Cardiac fibroblast (primary cell): Measurements from ENCODE around the gene SPATA7.

ENCODE experiments used
- DNase-seq, 2 donors: peaks; one replicate each; pipeline versions ENCODE4 v3.0.0 to v3.0.0-alpha.2; 2010; ENCODE audit warnings: low read depth in 2 of 2
- H3K4me3 ChIP-seq, 2 donors: replicated peaks in 1 of 2; 1 replicate in 1 of 2; 2 replicates in 1 of 2; pipeline ENCODE4 v1.5.1; 2011; ENCODE audit warnings: low read depth in 2 of 2, low read length in 2 of 2, mild to moderate bottlenecking in 2 of 2, moderate library complexity in 1 of 2
- TF ChIP-seq, protein P1 (sequence below): IDR thresholded peaks from one replicate; pipeline ENCODE4 v1.5.1; 2011; ENCODE audit warnings: low read depth, mild to moderate bottlenecking, low read length, inconsistent platforms

SPATA7 gene

GRCh38 chr14:88468406-88468805, 82.9 kb downstream of the SPATA7 start:
- DNase-seq = peak; percentile 34 to 62
- TF ChIP-seq, protein P1, sequence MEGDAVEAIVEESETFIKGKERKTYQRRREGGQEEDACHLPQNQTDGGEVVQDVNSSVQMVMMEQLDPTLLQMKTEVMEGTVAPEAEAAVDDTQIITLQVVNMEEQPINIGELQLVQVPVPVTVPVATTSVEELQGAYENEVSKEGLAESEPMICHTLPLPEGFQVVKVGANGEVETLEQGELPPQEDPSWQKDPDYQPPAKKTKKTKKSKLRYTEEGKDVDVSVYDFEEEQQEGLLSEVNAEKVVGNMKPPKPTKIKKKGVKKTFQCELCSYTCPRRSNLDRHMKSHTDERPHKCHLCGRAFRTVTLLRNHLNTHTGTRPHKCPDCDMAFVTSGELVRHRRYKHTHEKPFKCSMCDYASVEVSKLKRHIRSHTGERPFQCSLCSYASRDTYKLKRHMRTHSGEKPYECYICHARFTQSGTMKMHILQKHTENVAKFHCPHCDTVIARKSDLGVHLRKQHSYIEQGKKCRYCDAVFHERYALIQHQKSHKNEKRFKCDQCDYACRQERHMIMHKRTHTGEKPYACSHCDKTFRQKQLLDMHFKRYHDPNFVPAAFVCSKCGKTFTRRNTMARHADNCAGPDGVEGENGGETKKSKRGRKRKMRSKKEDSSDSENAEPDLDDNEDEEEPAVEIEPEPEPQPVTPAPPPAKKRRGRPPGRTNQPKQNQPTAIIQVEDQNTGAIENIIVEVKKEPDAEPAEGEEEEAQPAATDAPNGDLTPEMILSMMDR = no peak

GRCh38 chr14:88470542-88471440, 85.3 kb downstream of the SPATA7 start:
- DNase-seq = peak in 1 of 2 donors; percentile 71
- TF ChIP-seq, protein P1 = no peak
- no peak overlapping the region for H3K4me3 ChIP-seq

More at GRCh38 chr14:88468406-88468805, 82.9 kb downstream of the SPATA7 start:
- H3K4me3 ChIP-seq = no peak overlapping the region

- no peak for DNase-seq
- no peak overlapping the region for H3K4me3 ChIP-seq
- TF ChIP-seq, protein P1 = no peak
Observed at GRCh38 chr14:88473791-88474190, 88.3 kb downstream of the SPATA7 start.

- no peak overlapping the region for H3K4me3 ChIP-seq
- no peak for DNase-seq
- TF ChIP-seq, protein P1 = no peak
Observed at GRCh38 chr14:88476214-88476774, 90.8 kb downstream of the SPATA7 start.

GRCh38 chr14:88476825-88477224, 91.4 kb downstream of the SPATA7 start:
- no peak for DNase-seq
- no peak overlapping the region for H3K4me3 ChIP-seq
- TF ChIP-seq, protein P1 = no peak

- DNase-seq = peak in 1 of 2 donors; percentile 37
- no peak overlapping the region for H3K4me3 ChIP-seq
- TF ChIP-seq, protein P1 = no peak
Observed at GRCh38 chr14:88477513-88478250, 92.2 kb downstream of the SPATA7 start.
